ENCODE data around the gene LYRM1.
"Not testable (repeated sequence)": the region's sequence is repeated elsewhere in the genome, so short reads cannot be mapped to it uniquely, and the experiment has no call there.

Gene LYRM1

DNA sequence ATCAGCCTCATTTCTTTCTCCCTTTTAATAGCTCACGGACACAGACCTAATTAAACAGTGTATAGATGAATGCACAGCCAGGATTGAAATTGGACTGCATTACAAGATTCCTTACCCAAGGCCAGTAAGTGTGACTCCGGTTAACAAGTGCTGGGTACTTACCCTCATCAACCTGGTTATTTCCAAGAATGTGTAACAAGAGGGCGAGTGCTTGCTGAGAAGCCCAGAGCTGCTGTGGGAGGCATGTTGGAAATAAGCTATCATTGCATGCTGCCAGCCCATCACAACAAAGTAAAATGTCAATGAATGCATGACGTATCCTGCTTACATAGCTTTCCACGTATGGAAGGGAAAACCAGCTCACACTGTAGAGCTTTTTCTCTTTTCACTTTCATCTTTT, 19.5 kb downstream of the LYRM1 start:
- DNase-seq (ENCODE audit: insufficient read length, low spot score) = no peak
- TF ChIP-seq, protein P1, sequence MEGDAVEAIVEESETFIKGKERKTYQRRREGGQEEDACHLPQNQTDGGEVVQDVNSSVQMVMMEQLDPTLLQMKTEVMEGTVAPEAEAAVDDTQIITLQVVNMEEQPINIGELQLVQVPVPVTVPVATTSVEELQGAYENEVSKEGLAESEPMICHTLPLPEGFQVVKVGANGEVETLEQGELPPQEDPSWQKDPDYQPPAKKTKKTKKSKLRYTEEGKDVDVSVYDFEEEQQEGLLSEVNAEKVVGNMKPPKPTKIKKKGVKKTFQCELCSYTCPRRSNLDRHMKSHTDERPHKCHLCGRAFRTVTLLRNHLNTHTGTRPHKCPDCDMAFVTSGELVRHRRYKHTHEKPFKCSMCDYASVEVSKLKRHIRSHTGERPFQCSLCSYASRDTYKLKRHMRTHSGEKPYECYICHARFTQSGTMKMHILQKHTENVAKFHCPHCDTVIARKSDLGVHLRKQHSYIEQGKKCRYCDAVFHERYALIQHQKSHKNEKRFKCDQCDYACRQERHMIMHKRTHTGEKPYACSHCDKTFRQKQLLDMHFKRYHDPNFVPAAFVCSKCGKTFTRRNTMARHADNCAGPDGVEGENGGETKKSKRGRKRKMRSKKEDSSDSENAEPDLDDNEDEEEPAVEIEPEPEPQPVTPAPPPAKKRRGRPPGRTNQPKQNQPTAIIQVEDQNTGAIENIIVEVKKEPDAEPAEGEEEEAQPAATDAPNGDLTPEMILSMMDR (IDR thresholded peaks at IDR 0.05; ENCODE audit: insufficient read depth, missing control alignments) = no peak
- no peak for FAIRE-seq

DNA sequence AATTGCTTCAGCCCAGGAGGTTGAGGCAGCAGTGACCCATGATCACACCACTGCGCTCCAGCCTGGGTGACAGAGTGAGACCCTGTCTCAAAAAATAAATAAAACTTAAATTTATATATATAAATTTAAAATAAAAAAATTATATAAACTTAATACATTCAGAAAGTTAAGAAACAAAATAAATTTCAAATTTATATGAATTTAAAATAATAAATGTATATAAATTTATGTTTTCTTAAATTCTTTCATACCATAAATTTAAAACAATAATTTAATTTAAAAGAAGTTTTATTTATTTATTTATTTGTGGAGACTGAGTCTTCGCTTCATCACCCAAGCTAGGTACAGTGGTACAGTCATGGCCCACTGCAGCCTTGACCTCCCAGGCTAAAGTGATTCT, 20.2 kb downstream of the LYRM1 start:
- no peak for FAIRE-seq
- TF ChIP-seq, protein P1 (IDR thresholded peaks at IDR 0.05; ENCODE audit: insufficient read depth, missing control alignments) = no peak
- DNase-seq (ENCODE audit: insufficient read length, low spot score) = no peak

DNA sequence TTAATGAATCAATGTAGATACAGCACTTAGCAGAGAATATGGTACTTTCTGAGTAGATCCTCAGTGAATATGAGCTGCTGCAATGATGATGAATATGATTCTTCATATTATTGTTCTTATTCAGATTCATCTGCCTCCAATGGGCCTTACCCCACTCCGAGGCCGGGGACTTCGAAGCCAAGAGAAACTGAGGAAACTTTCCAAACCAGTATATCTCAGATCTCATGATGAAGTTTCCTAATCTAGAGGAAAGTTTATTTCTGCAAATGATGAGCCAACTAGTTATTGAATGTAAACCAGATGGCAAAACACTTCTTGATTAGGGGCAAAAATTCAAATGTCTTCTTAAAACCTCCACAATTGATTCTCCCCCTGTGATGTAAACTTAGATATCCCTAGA, 23.3 kb downstream of the LYRM1 start:
- DNase-seq (ENCODE audit: insufficient read length, low spot score) (no peak), FAIRE-seq (no peak)
- TF ChIP-seq, protein P1 (IDR thresholded peaks at IDR 0.05; ENCODE audit: insufficient read depth, missing control alignments) = no peak

DNA sequence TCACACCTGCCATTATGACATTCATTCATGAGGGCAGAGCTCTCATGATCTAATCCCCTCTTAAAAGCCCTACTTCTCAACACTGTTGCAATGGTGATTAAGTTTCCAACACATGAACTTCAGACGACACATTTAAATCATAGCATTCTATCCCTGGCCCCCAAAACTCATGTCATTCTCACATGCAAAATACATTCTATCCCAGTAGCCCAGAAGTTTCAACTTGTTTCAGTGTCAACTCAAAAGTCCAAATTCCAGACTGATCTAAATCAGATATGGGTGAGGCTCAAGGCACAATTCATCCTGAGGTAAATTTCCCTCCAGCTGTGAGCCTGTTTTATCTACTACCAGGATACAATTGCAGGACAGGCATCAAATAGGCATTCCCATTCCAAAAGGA, 25.2 kb downstream of the LYRM1 start:
- TF ChIP-seq, protein P1 (IDR thresholded peaks at IDR 0.05; ENCODE audit: insufficient read depth, missing control alignments) = no peak
- FAIRE-seq = no peak
- no peak for DNase-seq (ENCODE audit: insufficient read length, low spot score)

DNA sequence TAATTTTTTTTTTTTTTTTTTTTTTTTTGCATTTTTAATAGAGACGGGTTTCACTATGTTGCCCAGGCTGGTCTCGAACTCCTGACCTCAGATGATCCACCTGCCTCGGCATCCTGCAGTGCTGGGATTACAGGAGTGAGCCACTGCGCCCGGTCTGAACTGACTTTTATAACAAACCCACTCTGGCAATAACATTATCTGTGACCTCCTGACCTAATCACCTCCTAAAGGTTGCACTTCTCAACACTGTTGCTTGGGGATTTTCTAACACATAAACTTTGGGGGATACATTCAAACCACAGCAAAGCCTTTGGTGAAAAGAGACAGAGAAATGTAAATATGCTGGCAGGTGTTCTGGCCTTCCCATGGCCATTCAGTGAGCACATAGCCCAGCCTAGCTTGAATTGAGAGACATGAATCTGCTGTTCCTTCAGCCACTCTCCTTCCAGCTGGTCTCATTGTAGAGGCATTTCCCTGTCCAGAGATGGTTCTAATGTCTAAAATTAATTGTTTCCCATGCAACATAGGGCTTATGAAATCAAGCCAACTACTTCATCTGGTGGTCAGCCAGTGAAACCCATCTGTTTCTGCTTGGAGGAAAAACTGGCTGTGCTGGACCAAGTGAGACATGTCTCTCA, 28.3 kb downstream of the LYRM1 start:
- DNase-seq (ENCODE audit: insufficient read length, low spot score) = no peak
- TF ChIP-seq, protein P1 (IDR thresholded peaks at IDR 0.05; ENCODE audit: insufficient read depth, missing control alignments) = no peak
- FAIRE-seq = no peak

DNA sequence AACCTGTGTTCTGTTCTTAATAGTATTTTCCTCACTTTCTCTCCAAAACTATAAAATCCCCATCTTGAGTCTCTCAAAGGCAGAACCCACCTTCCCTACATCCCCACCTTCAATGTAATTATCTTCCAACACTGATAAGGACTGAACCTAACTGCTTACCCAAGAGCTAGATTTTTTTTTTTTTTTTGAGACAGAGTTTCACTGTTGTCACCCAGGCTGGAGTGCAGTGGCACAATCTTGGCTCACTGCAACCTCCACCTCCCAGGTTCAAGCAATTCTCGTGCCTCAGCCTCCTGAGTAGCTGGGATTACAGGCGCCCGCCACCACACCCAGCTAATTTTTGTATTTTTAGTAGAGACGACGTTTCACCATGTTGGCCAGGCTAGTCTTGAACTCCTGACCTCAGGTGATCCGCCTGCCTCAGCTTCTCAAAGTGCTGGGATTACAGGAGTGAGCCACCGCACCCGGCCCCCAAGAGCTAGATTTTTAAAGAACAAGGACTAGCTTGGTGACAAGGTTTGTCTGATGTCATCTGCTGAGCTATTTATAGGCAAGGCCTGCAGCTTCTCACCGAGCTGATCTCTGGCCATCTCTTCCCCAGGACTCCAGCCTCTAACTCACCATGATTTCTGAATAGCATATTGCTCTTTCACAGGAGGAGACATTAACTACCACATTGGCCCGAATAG, 29.2 kb downstream of the LYRM1 start:
- not testable (repeated sequence) for DNase-seq (ENCODE audit: insufficient read length, low spot score); FAIRE-seq

DNA sequence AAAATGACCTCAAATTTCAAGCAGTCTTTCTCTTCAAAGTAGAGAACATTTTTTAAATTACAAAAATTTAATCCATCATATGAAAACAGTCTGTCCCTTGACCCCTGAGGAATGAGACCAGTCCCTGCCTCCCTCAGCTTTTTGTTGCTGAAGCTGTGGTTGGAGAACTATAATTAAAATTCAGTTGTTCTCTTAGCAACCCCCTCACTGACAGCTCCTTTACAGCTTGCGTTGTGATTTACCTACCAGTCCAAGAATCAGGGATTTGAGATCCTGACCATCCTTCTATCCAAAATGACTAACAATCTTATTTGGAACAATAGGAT, 29.8 kb downstream of the LYRM1 start:
- DNase-seq (ENCODE audit: insufficient read length, low spot score) (no peak), FAIRE-seq (no peak)
- TF ChIP-seq, protein P1 (IDR thresholded peaks at IDR 0.05; ENCODE audit: insufficient read depth, missing control alignments) = no peak
